CD4-positive, alpha-beta T cell treated with Interleukin-6 for 4 hours (primary cell): Measurements from ENCODE around the gene C1orf74.

ENCODE experiments used
- DNase-seq: peaks from one replicate; pipeline ENCODE4 v3.0.0-alpha.2; 2020; ENCODE audit warnings: mixed read lengths

The C1orf74 gene

DNA sequence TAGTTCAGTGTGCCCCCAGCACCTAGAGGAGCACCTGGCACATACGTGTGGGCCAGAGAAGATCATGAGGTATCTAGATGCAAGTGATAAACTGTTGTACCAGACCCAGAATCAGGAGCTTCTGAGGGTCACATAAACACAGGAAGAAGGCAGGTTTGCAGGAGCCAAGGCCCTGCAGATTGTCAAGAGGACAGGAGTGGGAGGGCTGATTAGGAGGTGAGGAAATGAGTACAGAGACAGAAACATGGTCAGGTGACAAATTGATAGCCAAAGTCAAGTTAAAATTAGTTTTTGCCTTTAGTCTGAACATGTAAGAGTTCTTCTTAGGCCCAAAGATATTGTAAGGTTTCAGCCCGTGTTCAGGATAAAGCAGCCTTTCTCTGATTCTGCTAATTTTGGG is 42.5 kb downstream of the C1orf74 start:
- no peak for DNase-seq

DNA sequence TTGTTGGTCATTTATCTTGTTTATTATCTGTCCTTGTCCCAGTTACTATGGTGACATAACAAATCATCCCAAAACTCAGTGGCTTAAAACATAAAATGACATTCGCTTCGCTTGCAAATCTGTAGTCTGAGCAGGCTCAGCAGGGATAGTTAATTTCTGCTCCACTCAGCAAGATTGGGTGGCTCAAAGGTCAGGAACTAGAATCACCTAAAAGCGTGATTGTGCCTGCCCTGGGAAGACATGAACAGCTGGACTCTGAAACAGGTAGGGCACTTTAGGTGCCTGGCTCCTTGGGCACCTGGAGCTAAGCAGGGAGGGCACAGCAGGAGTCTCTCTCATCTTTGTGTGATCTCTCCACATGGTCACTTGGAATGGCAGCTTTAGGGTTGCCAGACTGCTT is 43.2 kb downstream of the C1orf74 start:
- no peak for DNase-seq

DNA sequence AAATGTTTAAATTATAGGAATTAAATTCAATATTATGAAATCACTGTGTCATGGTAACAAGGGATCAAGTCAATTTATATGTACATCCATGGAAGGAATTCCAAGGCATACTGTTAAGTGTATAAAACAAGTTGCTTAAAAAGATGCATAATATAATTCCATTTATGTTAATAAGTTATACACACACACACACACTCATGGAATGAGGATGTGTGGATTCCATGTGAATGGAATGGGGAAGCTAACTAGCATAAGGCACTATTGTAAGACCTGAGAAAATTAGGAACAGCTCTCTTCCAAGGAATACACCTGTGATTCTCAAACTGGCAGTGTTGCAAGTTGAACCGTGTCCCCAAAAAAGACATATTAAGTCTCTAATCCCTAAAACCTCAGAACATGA is 46.1 kb downstream of the C1orf74 start:
- DNase-seq = no peak

DNA sequence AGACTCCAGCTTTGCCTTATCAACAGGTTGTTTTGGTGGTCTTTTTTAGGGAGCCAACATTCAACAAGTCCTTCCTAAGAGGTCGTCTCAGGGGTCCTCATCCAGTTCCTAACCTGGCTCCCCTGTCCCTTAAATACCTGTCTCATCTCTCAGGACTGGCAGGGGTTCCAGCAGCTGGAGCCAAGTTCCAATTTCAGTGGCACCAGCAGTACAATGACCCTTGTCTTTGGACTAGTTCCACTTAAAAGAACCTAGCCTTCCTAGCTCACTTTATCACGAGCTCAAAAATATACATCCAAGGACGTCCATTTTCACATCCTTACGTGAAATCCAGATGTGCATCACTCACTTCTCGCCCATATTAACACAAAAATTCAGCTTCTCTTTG is 47.2 kb downstream of the C1orf74 start:
- DNase-seq = no peak

DNA sequence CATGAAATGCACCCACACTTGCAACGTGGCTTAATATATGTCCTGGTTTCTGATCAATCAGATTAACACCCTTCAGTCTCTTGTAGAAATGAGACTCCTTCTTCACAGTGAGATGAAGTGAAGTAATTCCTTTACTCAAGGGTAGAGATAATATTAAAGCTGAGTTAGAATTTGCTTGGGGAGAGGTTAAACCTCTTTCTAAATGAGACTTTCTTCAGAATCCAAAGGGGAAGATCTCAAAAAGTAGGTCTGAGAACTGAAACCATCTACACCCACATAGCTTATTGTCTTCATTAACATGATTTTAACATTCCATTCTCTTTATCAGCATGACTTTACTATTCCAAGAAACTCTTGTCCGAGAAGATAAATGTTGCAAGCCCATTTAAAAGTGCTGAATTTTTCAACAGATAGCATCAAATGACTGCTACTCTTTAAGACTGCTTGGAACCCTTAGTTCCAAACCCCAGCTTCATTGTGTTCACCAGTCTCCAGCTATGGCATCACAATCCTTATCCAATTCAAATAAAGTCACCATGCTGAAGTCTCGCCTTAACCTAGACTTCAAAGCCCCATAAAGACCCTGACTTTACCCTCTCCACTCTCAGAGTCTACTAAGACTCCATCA is 47.8 kb downstream of the C1orf74 start:
- DNase-seq = no peak

DNA sequence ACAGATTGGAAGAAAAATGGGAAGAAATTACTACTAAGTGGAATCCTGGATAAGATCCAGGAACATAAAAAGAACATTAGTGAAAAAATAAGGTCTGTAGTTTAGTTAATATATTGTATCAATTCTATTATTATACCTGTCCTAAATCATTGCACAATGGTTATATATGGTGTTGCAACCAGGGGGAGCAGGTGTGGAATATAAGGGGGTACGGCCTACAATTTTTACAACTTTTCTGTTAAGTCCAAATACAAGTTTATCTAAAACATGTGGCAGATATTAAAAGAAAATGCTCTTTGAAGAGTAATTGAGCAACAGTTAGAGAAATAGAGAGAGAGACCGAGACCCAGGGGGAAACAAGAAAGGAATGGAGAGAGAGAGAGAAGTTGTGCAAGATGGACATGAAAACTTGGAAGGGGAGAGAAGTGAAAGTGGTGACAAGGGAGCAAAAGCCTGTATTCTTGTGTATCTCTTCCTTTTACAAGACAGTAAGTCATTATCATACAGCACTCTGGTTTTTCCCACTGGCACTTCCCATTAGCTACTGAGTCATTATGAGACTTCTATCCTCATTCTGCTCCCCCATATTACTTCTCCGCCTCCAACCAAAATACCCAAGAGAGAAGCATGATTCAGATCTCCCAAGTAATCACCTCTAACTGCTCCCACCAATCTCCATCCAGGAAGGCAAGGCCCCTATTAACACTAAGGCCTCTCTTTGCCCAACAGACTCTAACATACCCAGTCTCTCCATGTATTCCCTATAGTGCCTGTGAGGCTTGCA is 50.8 kb downstream of the C1orf74 start:
- no peak for DNase-seq

DNA sequence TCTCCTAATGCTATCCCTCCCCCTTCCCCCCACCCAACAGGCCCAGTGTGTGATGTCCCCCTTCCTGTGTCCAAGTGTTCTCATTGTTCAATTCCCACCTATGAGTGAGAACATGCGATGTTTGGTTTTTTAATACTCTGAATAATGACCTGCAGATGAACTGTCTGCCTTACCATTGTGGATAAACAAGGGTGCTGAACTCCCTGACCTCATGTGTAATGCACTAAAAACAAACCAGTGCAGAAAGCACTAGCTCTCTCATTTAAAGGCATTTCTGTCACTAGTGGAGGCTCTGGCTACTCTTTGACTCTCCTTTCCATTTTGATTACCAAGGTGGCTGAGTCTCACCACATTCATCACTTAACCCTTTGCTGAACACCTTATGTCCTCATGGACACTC is 51.6 kb downstream of the C1orf74 start:
- DNase-seq = no peak

DNA sequence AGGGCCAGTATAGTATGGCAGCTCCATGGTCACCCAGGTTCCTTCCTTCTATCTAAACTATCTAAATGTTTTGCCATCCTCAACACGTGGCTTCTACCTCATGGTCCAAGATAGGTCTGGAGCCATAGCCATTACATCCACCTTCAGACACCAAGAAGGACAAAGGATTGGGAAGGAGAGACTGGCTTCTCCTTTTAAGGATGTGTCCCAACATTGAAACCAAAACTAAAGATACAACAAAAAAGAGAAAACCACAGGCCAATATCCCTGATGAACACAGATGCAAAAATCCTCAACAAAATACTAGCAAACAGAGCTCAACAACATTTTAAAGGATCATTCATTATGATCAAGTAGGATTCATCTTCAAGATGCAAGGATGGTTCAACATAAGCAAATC is 54.9 kb downstream of the C1orf74 start:
- no peak for DNase-seq
